HCT116 (cell line): ENCODE results near the gene GSC. TPM values are rescaled to one million over a fixed set of nuclear protein-coding genes. Genes with fewer than 3 reads are reported as not detected.

Experiments
- SP1 ChIP-seq: IDR thresholded peaks from 2 replicates; pipeline ENCODE4 v1.6.1; 2012; ENCODE audit warnings: low read depth
- total RNA-seq: library from RNA; stranded (reverse); gene quantifications from one replicate; pipeline ENCODE4 v1.2.1, GENCODE V29; 2021; ENCODE audit not compliant: unreplicated experiment

Gene GSC
- total RNA-seq, 1 experiment from 2014 or later, result not detected

DNA sequence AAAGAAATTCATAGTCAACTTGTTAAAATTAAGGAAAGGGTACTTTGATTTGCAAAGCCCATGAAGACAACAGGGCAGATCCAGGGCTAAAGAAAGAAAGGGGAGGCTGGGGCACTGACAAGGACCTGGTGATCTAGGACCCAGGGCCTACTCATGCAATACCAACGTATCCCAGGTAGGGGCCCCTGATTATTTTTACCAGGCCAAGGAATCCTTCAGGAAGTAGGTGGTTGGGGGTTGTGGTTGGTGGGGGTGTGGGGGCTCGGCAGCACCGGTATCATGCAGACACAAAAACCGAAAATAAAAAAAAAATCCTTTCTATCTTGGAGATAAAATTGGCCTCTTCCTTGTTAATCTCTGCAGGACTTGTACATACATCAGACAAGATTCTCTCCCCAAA, 47.5 kb downstream of the GSC start (continued):
- no peak for TF ChIP-seq SP1

Other genes starting within 250 kb of the GSC start
- 0.17 TPM for gene SERPINA4, start 208.7 kb downstream of the GSC start, total RNA-seq
- gene SERPINA5, start 188.7 kb downstream of the GSC start, total RNA-seq, result 3.0 TPM
- 4.3 TPM for gene SERPINA3, start 157.7 kb downstream of the GSC start, total RNA-seq